Left lung (tissue), 10 donors: Measurements from ENCODE around the gene SMPDL3A. TPM values are rescaled to one million over a fixed set of nuclear protein-coding genes. Genes with fewer than 3 reads are reported as not detected.

ENCODE experiments used
- ATAC-seq: fragments of 200-7000 bp; cut with Tn5 transposase; one replicate; pipeline ENCODE4 v1.9.1; 2020; ENCODE audit warnings: moderate library complexity
- DNase-seq, 4 donors: peaks; one replicate each; pipeline ENCODE4 v3.0.0-alpha.2; 2013 to 2020
- H3K27ac ChIP-seq, 2 donors: fragments of 200-600 bp; sonication (generic) in 1 of 2; one replicate each; pipeline versions ENCODE4 v1.5.0 to v1.8.0; 2020 to 2021
- H3K27me3 ChIP-seq, 2 donors: fragments of 200-600 bp; sonication (generic) in 1 of 2; one replicate each; pipeline versions ENCODE4 v1.5.0 to v1.8.0; 2020 to 2021
- H3K36me3 ChIP-seq, 2 donors: fragments of 200-600 bp; sonication (generic) in 1 of 2; one replicate each; pipeline versions ENCODE4 v1.5.0 to v1.8.0; 2020 to 2021
- H3K4me1 ChIP-seq, 2 donors: fragments of 200-600 bp; one replicate each; pipeline ENCODE4 v1.8.0; 2021
- H3K4me3 ChIP-seq, 2 donors: fragments of 200-600 bp; sonication (generic) in 1 of 2; one replicate each; pipeline versions ENCODE4 v1.5.0 to v1.8.0; 2020 to 2021; ENCODE audit warnings: mild to moderate bottlenecking in 1 of 2
- H3K9me3 ChIP-seq, 2 donors: fragments of 200-600 bp; sonication (generic) in 1 of 2; one replicate each; pipeline versions ENCODE4 v1.5.0 to v1.8.0; 2020 to 2021
- CTCF ChIP-seq, 2 donors: fragments of 200-600 bp; sonication (generic) in 1 of 2; IDR thresholded peaks; one replicate each; pipeline versions ENCODE4 v1.5.0 to v1.8.0; 2021; ENCODE audit warnings: antibody characterized with exemption in 2 of 2
- intact Hi-C, 2 donors: fragments of 100-400 bp; cut with DNase I; formaldehyde crosslinking; loops; one replicate each; pipeline versions ENCODE4 v1.11.2 to v1.14.2; 2022
- polyA plus RNA-seq, 6 donors: library from polyadenylated mRNA; unstranded; fragments of 120-200 nt; gene quantifications; one replicate each; pipeline ENCODE4 v1.2.1, GENCODE V29; 2013; ENCODE audit not compliant: insufficient read length in 6 of 6
- total RNA-seq, 2 donors: library from RNA; stranded (reverse); fragmentation: NEBNext Ultra II Directional; extraction: Animal tissue kit (Norgen Biotek cat#: 25700); gene quantifications; one replicate each; pipeline ENCODE4 v1.2.1, GENCODE V29; 2021
- donor health status: DM: no; HTN: yes; CAD: no.
- donor health status: DM: no; HTN: no; CAD: no.

The SMPDL3A gene
- total and polyA plus RNA-seq, 8 donors: 27.4 to 56.4 (median 42.3) TPM

DNA sequence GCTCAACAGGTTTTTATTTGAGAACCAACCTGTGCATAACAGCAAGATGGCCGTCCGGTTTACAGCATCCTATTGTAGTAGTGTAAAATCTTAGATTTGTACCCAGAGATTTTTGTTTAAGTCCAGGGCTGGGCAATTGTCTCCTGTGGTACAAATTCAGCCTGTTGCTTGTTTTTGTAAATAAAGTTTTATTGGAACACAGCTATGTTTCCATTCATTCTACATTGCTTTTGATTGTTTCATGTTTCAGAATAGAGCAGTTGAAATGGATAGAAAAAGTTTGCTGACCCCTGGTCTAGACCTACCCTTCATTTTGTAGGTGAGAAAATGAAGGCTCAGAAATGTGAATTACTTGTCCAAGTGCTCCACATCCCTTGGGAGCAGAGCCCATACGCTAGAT, 8.5 kb downstream of the SMPDL3A start:
- peak overlapping the region in 1 of 2 donors; percentile 28 for H3K27ac ChIP-seq
- intact Hi-C loops: no loop called here

GRCh38 chr6:122798099-122798641, 9.1 kb downstream of the SMPDL3A start:
- DNase-seq (peak in 1 of 4 donors; percentile 70), ATAC-seq (peak; percentile 94)
- intact Hi-C loops: no loop called here

More for the DNA sequence above, 8.5 kb downstream of the SMPDL3A start:
- no peaks in the 10 kb centered on the region for H3K9me3 ChIP-seq
- H3K4me1 ChIP-seq: peaks cover 9 to 26% of the 10 kb centered on the region in 2 donors
- no peak for ATAC-seq
- DNase-seq: no peak
- H3K4me3 ChIP-seq: no peak overlapping the region
- peaks cover 0 to 22% of the 10 kb centered on the region in 2 donors for H3K36me3 ChIP-seq
- no peak for TF ChIP-seq CTCF (IDR thresholded peaks at IDR 0.05)
- H3K27me3 ChIP-seq: no peaks in the 10 kb centered on the region

DNA sequence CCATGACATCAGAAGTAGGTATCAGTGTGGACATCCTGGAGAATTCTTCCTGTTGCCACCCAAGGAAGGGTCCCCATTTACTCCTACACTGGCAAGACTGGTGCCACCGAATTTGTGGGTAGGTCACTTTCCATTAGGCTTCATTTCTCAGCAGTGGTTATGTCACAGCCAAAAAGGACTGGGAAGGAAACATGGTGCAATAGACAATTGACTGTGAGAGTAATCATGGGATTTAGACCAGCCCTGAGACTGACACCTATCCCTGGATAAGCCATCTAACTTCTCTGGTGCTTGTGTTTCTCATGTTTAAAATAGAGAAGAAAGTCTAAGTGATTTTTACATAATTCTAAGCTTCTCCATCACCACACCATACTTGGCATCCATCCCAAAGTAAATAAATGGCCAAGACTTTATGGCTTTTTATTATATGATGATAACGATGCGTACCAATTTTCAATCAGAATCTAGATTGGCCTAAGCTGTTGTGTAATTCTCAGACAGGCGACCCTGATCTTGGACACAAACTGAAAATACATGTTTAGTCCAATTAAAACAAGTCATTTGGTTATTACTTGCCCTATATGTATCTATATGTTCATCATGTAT, 10.2 kb downstream of the SMPDL3A start:
- Histone ChIP-seq H3K4me3 (no peak overlapping the region), H3K27ac (no peak overlapping the region), H3K9me3 (no peaks in the 10 kb centered on the region), H3K27me3 (no peaks in the 10 kb centered on the region), H3K36me3 (peaks cover 0 to 27% of the 10 kb centered on the region in 2 donors), H3K4me1 (peaks cover 9 to 20% of the 10 kb centered on the region in 2 donors)
- ATAC-seq: peak; percentile 16
- DNase-seq: no peak
- TF ChIP-seq CTCF (IDR thresholded peaks at IDR 0.05): no peak
- intact Hi-C loops: no loop called here

More at GRCh38 chr6:122798099-122798641, 9.1 kb downstream of the SMPDL3A start:
- peaks cover 0 to 22% of the 10 kb centered on the region in 2 donors for H3K36me3 ChIP-seq
- TF ChIP-seq CTCF (IDR thresholded peaks at IDR 0.05): no peak
- no peaks in the 10 kb centered on the region for H3K27me3 ChIP-seq
- no peak overlapping the region for H3K4me3 ChIP-seq
- peaks cover 9 to 20% of the 10 kb centered on the region in 2 donors for H3K4me1 ChIP-seq
- H3K9me3 ChIP-seq: no peaks in the 10 kb centered on the region
- peak overlapping the region in 1 of 2 donors; percentile 28 for H3K27ac ChIP-seq

- H3K4me1 ChIP-seq: peaks cover 9 to 20% of the 10 kb centered on the region in 2 donors
- H3K27ac ChIP-seq: no peak overlapping the region
- no peak for TF ChIP-seq CTCF (IDR thresholded peaks at IDR 0.05)
- H3K36me3 ChIP-seq: peaks cover 0 to 36% of the 10 kb centered on the region in 2 donors
- no peaks in the 10 kb centered on the region for H3K27me3 ChIP-seq
- H3K9me3 ChIP-seq: no peaks in the 10 kb centered on the region
- intact Hi-C loops: no loop called here
- ATAC-seq (peak; percentile 54), DNase-seq (no peak)
- H3K4me3 ChIP-seq: no peak overlapping the region
These were observed 11.0 kb downstream of the SMPDL3A start for GRCh38 chr6:122799916-122800686.

- TF ChIP-seq CTCF (IDR thresholded peaks at IDR 0.05): no peak
- intact Hi-C loops: no loop called here
- no peak overlapping the region for H3K27ac ChIP-seq
- ATAC-seq (no peak), DNase-seq (no peak)
- peaks cover 0 to 44% of the 10 kb centered on the region in 2 donors for H3K36me3 ChIP-seq
- H3K27me3 ChIP-seq: no peaks in the 10 kb centered on the region
- peaks cover 9 to 20% of the 10 kb centered on the region in 2 donors for H3K4me1 ChIP-seq
- H3K9me3 ChIP-seq: no peaks in the 10 kb centered on the region
- H3K4me3 ChIP-seq: no peak overlapping the region
These were observed 11.8 kb downstream of the SMPDL3A start for GRCh38 chr6:122800906-122801305.
